KMS-11 (cell line): ENCODE measurements around the gene PEMT.
"Not testable (repeated sequence)": the region's sequence is repeated elsewhere in the genome, so short reads cannot be mapped to it uniquely, and the experiment has no call there.

ENCODE experiments used
- H2AFZ ChIP-seq: fragments of 200-600 bp; sonication (generic); 2 replicates; pipeline ENCODE4 v1.6.1; 2016; ENCODE audit warnings: antibody characterized with exemption, mixed run types, low read depth
- H3K27ac ChIP-seq: fragments of 200-600 bp; sonication (generic); 2 replicates; pipeline ENCODE4 v1.6.1; 2016; ENCODE audit warnings: mild to moderate bottlenecking, mixed run types
- H3K27me3 ChIP-seq: fragments of 200-600 bp; sonication (generic); 2 replicates; pipeline ENCODE4 v1.6.1; 2017; ENCODE audit warnings: mild to moderate bottlenecking, low read depth, mixed run types, moderate library complexity; ENCODE audit not compliant: insufficient read depth
- H3K36me3 ChIP-seq: fragments of 200-600 bp; sonication (generic); 2 replicates; pipeline ENCODE4 v1.6.1; 2017; ENCODE audit warnings: mild to moderate bottlenecking, mixed run types; ENCODE audit not compliant: insufficient read depth
- H3K4me1 ChIP-seq: fragments of 200-600 bp; sonication (generic); 2 replicates; pipeline ENCODE4 v1.6.1; 2016; ENCODE audit warnings: mild to moderate bottlenecking, low read depth, mixed run types; ENCODE audit not compliant: poor library complexity, severe bottlenecking
- H3K4me2 ChIP-seq: fragments of 200-600 bp; sonication (generic); 2 replicates; pipeline ENCODE4 v1.7.0; 2016; ENCODE audit warnings: mild to moderate bottlenecking, mixed run types
- H3K4me3 ChIP-seq: fragments of 200-600 bp; sonication (generic); IDR thresholded peaks from 2 replicates; pipeline ENCODE4 v1.6.1; 2017; ENCODE audit warnings: low read depth, low read length, mixed read lengths; ENCODE audit not compliant: insufficient read depth
- H3K79me2 ChIP-seq: fragments of 200-600 bp; sonication (generic); 2 replicates; pipeline ENCODE4 v1.6.1; 2016; ENCODE audit warnings: low read depth, mixed run types; ENCODE audit not compliant: insufficient read depth
- H3K9ac ChIP-seq: fragments of 200-600 bp; sonication (generic); 2 replicates; pipeline ENCODE4 v1.6.1; 2016; ENCODE audit warnings: mild to moderate bottlenecking, mixed run types
- H4K20me1 ChIP-seq: fragments of 200-600 bp; sonication (generic); 2 replicates; pipeline ENCODE4 v1.6.1; 2016; ENCODE audit warnings: mild to moderate bottlenecking, mixed run types; ENCODE audit not compliant: insufficient read depth
- TF ChIP-seq, protein P1 (sequence below): fragments of 200-600 bp; sonication (generic); conservative IDR thresholded peaks from 2 replicates; pipeline ENCODE4 v1.6.1; 2017; ENCODE audit warnings: low read depth, mild to moderate bottlenecking, antibody characterized with exemption, low read length, moderate library complexity, mixed read lengths

The PEMT gene

DNA sequence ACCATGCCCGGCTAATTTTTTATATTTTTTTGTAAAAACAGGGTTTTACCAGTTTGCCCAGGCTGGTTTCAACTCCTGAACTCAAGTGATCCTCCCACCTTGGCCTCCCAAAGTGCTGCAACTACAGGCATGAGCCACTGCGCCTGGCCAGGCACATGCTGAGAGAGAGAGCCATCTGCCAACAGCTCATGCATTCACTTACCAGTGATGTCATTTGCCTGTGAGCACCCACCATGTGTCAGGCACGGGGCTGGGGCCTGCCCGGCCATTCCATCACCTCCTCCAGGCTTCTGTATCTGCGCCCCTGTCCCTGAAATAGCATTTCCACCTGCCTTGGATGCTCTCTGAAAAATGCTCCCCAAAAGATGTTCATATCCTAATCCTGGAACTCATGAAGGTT lies 43.6 kb upstream of the PEMT start:
- no peaks in the 10 kb centered on the region for H3K36me3 ChIP-seq
- no peaks in the 10 kb centered on the region for H3K79me2 ChIP-seq
- no peaks in the 10 kb centered on the region for H4K20me1 ChIP-seq
- H3K9ac ChIP-seq, result no peak overlapping the region
- no peaks in the 10 kb centered on the region for H3K27me3 ChIP-seq
- no peak overlapping the region for H2AFZ ChIP-seq
- no peak overlapping the region for H3K4me2 ChIP-seq
- TF ChIP-seq, protein P1, sequence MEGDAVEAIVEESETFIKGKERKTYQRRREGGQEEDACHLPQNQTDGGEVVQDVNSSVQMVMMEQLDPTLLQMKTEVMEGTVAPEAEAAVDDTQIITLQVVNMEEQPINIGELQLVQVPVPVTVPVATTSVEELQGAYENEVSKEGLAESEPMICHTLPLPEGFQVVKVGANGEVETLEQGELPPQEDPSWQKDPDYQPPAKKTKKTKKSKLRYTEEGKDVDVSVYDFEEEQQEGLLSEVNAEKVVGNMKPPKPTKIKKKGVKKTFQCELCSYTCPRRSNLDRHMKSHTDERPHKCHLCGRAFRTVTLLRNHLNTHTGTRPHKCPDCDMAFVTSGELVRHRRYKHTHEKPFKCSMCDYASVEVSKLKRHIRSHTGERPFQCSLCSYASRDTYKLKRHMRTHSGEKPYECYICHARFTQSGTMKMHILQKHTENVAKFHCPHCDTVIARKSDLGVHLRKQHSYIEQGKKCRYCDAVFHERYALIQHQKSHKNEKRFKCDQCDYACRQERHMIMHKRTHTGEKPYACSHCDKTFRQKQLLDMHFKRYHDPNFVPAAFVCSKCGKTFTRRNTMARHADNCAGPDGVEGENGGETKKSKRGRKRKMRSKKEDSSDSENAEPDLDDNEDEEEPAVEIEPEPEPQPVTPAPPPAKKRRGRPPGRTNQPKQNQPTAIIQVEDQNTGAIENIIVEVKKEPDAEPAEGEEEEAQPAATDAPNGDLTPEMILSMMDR, result no peak
- no peaks in the 10 kb centered on the region for H3K4me1 ChIP-seq
- H3K27ac ChIP-seq, result no peak overlapping the region
- no peak overlapping the region for H3K4me3 ChIP-seq

DNA sequence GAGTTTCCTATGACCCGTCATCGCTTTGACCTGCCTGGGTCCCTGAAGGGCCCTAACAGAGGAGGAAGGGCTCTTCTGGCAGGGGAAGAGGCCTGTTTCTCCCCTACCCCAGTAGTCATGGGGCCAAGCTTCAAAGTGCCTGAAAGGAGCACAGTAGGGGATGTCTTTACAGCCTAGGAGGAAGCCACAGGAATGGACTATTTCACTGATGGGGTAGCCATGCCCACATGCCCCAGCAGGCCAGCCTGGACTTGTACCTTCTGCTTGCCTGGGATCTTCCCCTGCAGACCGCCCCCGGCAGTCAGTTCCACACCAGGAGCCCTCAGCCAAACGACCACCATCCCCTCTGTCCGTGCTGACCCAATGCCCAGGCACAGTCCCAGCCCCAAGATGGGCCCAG lies 41.8 kb upstream of the PEMT start:
- no peaks in the 10 kb centered on the region for H3K79me2 ChIP-seq

DNA sequence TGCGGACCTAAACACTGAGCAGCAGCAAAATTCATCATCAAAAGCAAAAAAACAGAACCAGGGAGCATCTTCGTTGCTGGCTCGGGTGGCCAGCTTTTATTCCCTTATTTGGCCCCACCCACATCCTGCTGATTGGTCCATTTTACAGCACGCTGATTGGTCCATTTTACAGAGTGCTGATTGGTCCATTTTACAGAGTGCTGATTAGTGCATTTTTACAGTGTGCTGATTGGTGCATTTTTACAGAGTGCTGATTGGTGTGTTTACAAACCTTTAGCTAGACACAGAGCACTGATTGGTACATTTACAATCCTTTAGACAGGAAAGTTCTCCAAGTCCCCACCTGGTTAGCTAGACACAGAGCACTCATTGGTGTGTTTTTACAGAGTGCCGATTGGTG lies 41.2 kb upstream of the PEMT start:
- H2AFZ ChIP-seq, H3K4me3 ChIP-seq, H3K27me3 ChIP-seq, H3K27ac ChIP-seq, H3K36me3 ChIP-seq, H3K79me2 ChIP-seq, H4K20me1 ChIP-seq, H3K4me2 ChIP-seq, H3K9ac ChIP-seq: not testable (repeated sequence)
- H3K4me1 ChIP-seq, result peaks cover 11% of the 10 kb centered on the region

More for the DNA sequence above, 41.8 kb upstream of the PEMT start:
- TF ChIP-seq, protein P1, result no peak
- Histone ChIP-seq H3K9ac (no peak overlapping the region), H3K27me3 (no peaks in the 10 kb centered on the region), H4K20me1 (no peaks in the 10 kb centered on the region), H3K4me3 (no peak overlapping the region), H3K27ac (no peak overlapping the region), H3K36me3 (no peaks in the 10 kb centered on the region), H3K4me1 (peaks cover 8% of the 10 kb centered on the region), H2AFZ (no peak overlapping the region), H3K4me2 (no peak overlapping the region)

DNA sequence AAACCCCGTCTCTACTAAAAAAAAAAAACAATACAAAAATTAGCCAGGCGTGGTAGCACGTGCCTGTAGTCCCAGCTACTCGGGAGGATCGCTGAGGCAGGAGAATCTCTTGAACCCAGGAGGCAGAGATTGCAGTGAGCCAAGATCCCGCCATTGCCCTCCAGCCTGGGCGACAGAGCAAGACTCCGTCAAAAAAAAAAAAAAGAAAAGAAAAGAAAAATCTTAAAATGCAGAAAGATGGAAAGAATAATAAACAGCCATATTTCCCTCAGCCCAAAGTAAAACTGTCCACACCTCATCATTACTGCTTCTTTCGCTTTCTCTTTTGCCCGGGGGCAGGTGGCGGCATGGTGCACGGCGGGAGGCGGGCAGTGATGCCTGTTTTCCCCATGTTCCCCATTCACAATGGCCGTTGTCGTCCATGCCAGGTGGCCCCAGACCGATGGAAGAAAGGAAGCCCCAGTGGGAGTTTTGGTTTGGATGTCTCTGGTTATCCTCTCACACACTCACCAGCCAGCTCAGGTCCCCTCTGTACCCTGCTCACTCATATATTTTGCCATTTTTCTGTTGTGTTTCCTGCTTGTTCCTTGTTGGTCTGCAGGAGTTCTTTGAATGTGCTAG lies 37.0 kb upstream of the PEMT start:
- Histone ChIP-seq H3K4me1 (peaks cover 11% of the 10 kb centered on the region), H3K36me3 (no peaks in the 10 kb centered on the region), H3K27ac (peak overlapping the region; percentile 67), H2AFZ (peak overlapping the region; percentile 95), H3K4me2 (peak overlapping the region; percentile 41), H4K20me1 (no peaks in the 10 kb centered on the region), H3K4me3 (no peak overlapping the region), H3K79me2 (no peaks in the 10 kb centered on the region), H3K9ac (peak overlapping the region; percentile 75), H3K27me3 (no peaks in the 10 kb centered on the region)
- TF ChIP-seq, protein P1, result no peak

DNA sequence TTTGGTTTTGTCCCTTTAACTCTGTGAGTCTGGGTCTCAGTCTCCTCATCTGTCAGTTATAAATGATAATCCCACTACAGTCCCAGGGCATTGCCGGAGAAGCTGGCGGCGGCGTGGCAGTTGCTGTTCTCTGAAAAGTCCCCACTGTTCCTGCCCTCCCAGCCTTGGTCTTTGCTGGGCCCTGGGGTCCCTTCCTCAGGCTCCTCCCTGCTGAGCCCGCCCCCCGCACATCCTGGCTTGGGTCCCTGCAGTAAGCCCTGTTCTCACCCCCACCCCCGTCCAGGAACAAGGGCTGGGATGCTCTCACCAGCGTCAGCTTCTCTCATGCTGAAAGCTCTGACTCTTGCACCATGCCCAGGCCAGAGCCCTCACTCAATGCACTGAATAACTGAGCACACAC lies 35.3 kb upstream of the PEMT start:
- H3K27ac ChIP-seq, result no peak overlapping the region
- H3K79me2 ChIP-seq, result no peaks in the 10 kb centered on the region
- no peaks in the 10 kb centered on the region for H3K27me3 ChIP-seq
- TF ChIP-seq, protein P1, result no peak
- H3K9ac ChIP-seq, result no peak overlapping the region
- H2AFZ ChIP-seq, result no peak overlapping the region
- H4K20me1 ChIP-seq, result no peaks in the 10 kb centered on the region
- H3K4me1 ChIP-seq, result peaks cover 11% of the 10 kb centered on the region
- H3K36me3 ChIP-seq, result no peaks in the 10 kb centered on the region
- no peak overlapping the region for H3K4me3 ChIP-seq
- no peak overlapping the region for H3K4me2 ChIP-seq
